NT2/D1 (cell line): Measurements from ENCODE around the gene DUXB.

Experiments
- SUZ12 ChIP-seq: IDR thresholded peaks from 2 replicates; pipeline ENCODE4 v1.6.1; 2011; ENCODE audit not compliant: insufficient read length, insufficient read depth; ENCODE audit errors: extremely low read depth
- YY1 ChIP-seq: IDR thresholded peaks from 2 replicates; pipeline ENCODE4 v1.6.1; 2011; ENCODE audit not compliant: insufficient read length, insufficient read depth
- ZNF274 ChIP-seq: IDR thresholded peaks from 2 replicates; pipeline ENCODE4 v1.6.1; 2011; ENCODE audit warnings: mild to moderate bottlenecking, low read depth, low read length

DNA sequence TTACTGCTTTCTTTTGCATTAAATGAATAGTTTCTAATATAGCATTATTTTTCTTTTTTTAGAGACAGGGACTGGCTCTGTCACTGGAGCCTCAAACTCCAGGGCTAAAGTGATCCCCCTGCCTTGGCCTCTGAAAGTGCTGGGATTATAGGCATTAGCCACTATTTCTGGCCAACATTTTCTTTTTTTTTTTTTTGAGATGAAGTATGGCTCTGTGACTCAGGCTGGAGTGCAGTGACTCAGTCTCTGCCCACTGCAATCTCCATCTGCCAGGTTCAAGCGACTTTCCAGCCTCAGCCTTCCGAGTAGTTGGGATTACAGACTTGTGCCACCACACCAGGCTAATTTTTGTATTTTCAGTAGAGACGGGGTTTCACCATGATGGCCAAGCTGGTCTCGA lies 2.0 kb upstream of the DUXB start:
- TF ChIP-seq YY1 (no peak), SUZ12 (no peak), ZNF274 (no peak)
